Stimulated activated CD4-positive, alpha-beta T cell treated with anti-CD3 and anti-CD28 coated beads, Interleukin-1b, Interleukin-23, amount 100 ng/mL, for 1 hour (primary cell): ENCODE results near the gene KLK7.
"Not testable (repeated sequence)": the region's sequence is repeated elsewhere in the genome, so short reads cannot be mapped to it uniquely, and the experiment has no call there.

Experiments used
- DNase-seq, 2 donors: peaks; one replicate each; pipeline ENCODE4 v3.0.0-alpha.2; 2020; ENCODE audit warnings: low read depth in 2 of 2

The KLK7 gene

GRCh38 chr19:50977626-50978025 lies 6.1 kb downstream of the KLK7 start:
- no peak for DNase-seq

- no peak for DNase-seq
These were observed 8.0 kb downstream of the KLK7 start for GRCh38 chr19:50975766-50976165.

GRCh38 chr19:50974702-50975556 lies 8.8 kb downstream of the KLK7 start:
- no peak for DNase-seq

GRCh38 chr19:50972795-50973376 lies 10.8 kb downstream of the KLK7 start:
- no peak for DNase-seq

GRCh38 chr19:50969810-50970209 lies 13.9 kb downstream of the KLK7 start:
- not testable (repeated sequence) for DNase-seq

GRCh38 chr19:50969413-50969760 lies 14.3 kb downstream of the KLK7 start, which contains the start of gene KLK6:
TSS of gene KLK6 (minus strand) at chr19:50969591. CDS start at chr19:50968104, 1,487 bp downstream.
- DNase-seq = no peak

GRCh38 chr19:50968716-50969412 lies 14.9 kb downstream of the KLK7 start:
- no peak for DNase-seq

GRCh38 chr19:50967929-50968715 lies 15.6 kb downstream of the KLK7 start:
- no peak for DNase-seq

GRCh38 chr19:50964266-50964665 lies 19.5 kb downstream of the KLK7 start:
- no peak for DNase-seq

GRCh38 chr19:50963381-50963780 lies 20.3 kb downstream of the KLK7 start:
- no peak for DNase-seq

GRCh38 chr19:50962245-50962644 lies 21.5 kb downstream of the KLK7 start:
- DNase-seq = no peak

GRCh38 chr19:50959731-50960500 lies 23.8 kb downstream of the KLK7 start:
- no peak for DNase-seq

- no peak for DNase-seq
These were observed 26.1 kb downstream of the KLK7 start for GRCh38 chr19:50957587-50957986.

GRCh38 chr19:50952910-50953309 lies 30.8 kb downstream of the KLK7 start, which contains the start of gene KLK5:
TSS of gene KLK5 (minus strand) at chr19:50953038. CDS start at chr19:50952657, 381 bp downstream.
- DNase-seq = no peak

GRCh38 chr19:50949861-50950260 lies 33.9 kb downstream of the KLK7 start:
- no peak for DNase-seq

GRCh38 chr19:50947123-50947522 lies 36.6 kb downstream of the KLK7 start:
- no peak for DNase-seq

GRCh38 chr19:50944795-50945194 lies 38.9 kb downstream of the KLK7 start:
- DNase-seq = no peak

GRCh38 chr19:50943074-50943828 lies 40.5 kb downstream of the KLK7 start:
- DNase-seq = no peak

- DNase-seq = no peak
These were observed 44.1 kb downstream of the KLK7 start for GRCh38 chr19:50939596-50939995.

- no peak for DNase-seq
These were observed 50.1 kb downstream of the KLK7 start for GRCh38 chr19:50933640-50934039.
